HepG2 (cell line): ENCODE measurements around the gene APEX1. TPM values are rescaled to one million over a fixed set of nuclear protein-coding genes. Genes with fewer than 3 reads are reported as not detected.

Source experiments
- ATAC-seq: fragments of 200-7000 bp; cut with Tn5 transposase; 3 replicates; pipeline ENCODE4 v1.9.1; 2020; ENCODE audit warnings: mild to moderate bottlenecking, moderate library complexity
- BruUV-seq: library from RNA; stranded (reverse); fragments of 400-500 nt; replicated peaks from 2 replicates; lab custom pipeline; 2021; lab: Mats Ljungman, UMichigan
- CTCF ChIA-PET: fragments of 300-600 bp; formaldehyde crosslinking; extraction: SDS; loops from one replicate; lab custom pipeline; 2021; ENCODE audit warnings: low total read pairs, inconsistent platforms, low intra/inter-chr PET ratio; lab: Yijun Ruan, JAX
- POLR2A ChIA-PET: fragments of 350-600 bp; sonication (Branson Sonifier 250); formaldehyde crosslinking; loops from one replicate; lab custom pipeline; 2020; ENCODE audit warnings: antibody characterized with exemption, inconsistent platforms; lab: Yijun Ruan, JAX
- DNase-seq: peaks from one replicate; pipeline ENCODE4 v3.0.0-alpha.2; 2015; ENCODE audit warnings: low spot score
- FAIRE-seq: peaks from 3 replicates; lab custom pipeline; 2011; peaks lifted over from hg19 to GRCh38; lab: Jason Lieb, UNC
- H2AFZ ChIP-seq: one replicate; pipeline ENCODE4 v1.6.1; 2011; ENCODE audit warnings: low read length, inconsistent platforms
- H3K27ac ChIP-seq: fragments of 300-600 bp; 3 replicates; pipeline ENCODE4 v1.8.0; 2011; ENCODE audit warnings: mixed run types, mild to moderate bottlenecking, mixed read lengths, low read length, inconsistent platforms; ENCODE audit not compliant: insufficient read depth; ENCODE audit errors: extremely low read length
- H3K27me3 ChIP-seq, 2 experiments: fragments of 200-600 bp in 1 of 2; 2 replicates in 1 of 2; 3 replicates in 1 of 2; pipeline versions ENCODE4 v1.6.0 to v1.8.0; 2011; ENCODE audit warnings: low read length in 2 of 2, mild to moderate bottlenecking in 2 of 2, moderate library complexity in 2 of 2, inconsistent platforms in 1 of 2; ENCODE audit not compliant: insufficient read depth in 2 of 2, control insufficient read depth in 1 of 2
- H3K36me3 ChIP-seq, 2 experiments: fragments of 200-600 bp in 1 of 2; replicated peaks in 1 of 2; 2 replicates in 1 of 2; 3 replicates in 1 of 2; pipeline versions ENCODE4 v1.5.1 to v1.8.0; 2011; ENCODE audit warnings: low read length in 2 of 2, inconsistent platforms in 1 of 2; ENCODE audit not compliant: insufficient read depth in 2 of 2, control insufficient read depth in 1 of 2
- H3K4me1 ChIP-seq: 2 replicates; pipeline ENCODE4 v1.5.1; 2012; ENCODE audit warnings: low read length, inconsistent platforms; ENCODE audit not compliant: insufficient read depth
- H3K4me2 ChIP-seq: 2 replicates; pipeline ENCODE4 v1.6.0; 2011; ENCODE audit warnings: low read depth, low read length, inconsistent platforms
- H3K4me3 ChIP-seq, 3 experiments: fragments of 200-600 bp in 1 of 3; sonication (generic), shearing (Covaris generic) in 1 of 3; replicated peaks in 1 of 3; 2 replicates each; pipeline ENCODE4 v1.5.1; 2011 to 2016; ENCODE audit warnings: low read length in 3 of 3, inconsistent platforms in 2 of 3, low read depth in 2 of 3, mild to moderate bottlenecking in 2 of 3, control low read depth in 1 of 3, mixed read lengths in 1 of 3; ENCODE audit not compliant: insufficient read depth in 1 of 3
- H3K79me2 ChIP-seq: one replicate; pipeline ENCODE4 v1.6.1; 2011; ENCODE audit warnings: low read length, inconsistent platforms; ENCODE audit not compliant: insufficient read depth
- H3K9ac ChIP-seq: 2 replicates; pipeline ENCODE4 v1.6.0; 2011; ENCODE audit warnings: mild to moderate bottlenecking, low read depth, low read length, inconsistent platforms; ENCODE audit not compliant: insufficient read depth
- H3K9me3 ChIP-seq: 2 replicates; pipeline ENCODE4 v1.5.1; 2012; ENCODE audit warnings: mild to moderate bottlenecking, low read length
- H4K20me1 ChIP-seq: 2 replicates; pipeline ENCODE4 v1.6.0; 2011; ENCODE audit warnings: inconsistent platforms, mild to moderate bottlenecking, low read length, moderate library complexity; ENCODE audit not compliant: insufficient read depth
- DDIT3 ChIP-seq: sonication (generic); formaldehyde crosslinking; IDR thresholded peaks from 2 replicates; pipeline ENCODE4 v1.4.0; 2020; ENCODE audit warnings: mild to moderate bottlenecking, missing genetic modification reagents
- MTF1 ChIP-seq: sonication (generic); formaldehyde crosslinking; IDR thresholded peaks from 2 replicates; pipeline ENCODE4 v1.5.0; 2020; ENCODE audit warnings: missing genetic modification reagents
- NFRKB ChIP-seq: fragments of 450-650 bp; IDR thresholded peaks from 2 replicates; pipeline ENCODE4 v1.6.1; 2017
- PHF20 ChIP-seq: sonication (generic); formaldehyde crosslinking; IDR thresholded peaks from 2 replicates; pipeline ENCODE4 v1.5.0; 2020; ENCODE audit warnings: mild to moderate bottlenecking, missing genetic modification reagents
- PPARG ChIP-seq: conservative IDR thresholded peaks from 2 replicates; pipeline ENCODE4 v1.6.1; 2016; ENCODE audit warnings: missing biosample characterization, missing genetic modification reagents
- RCOR2 ChIP-seq: IDR thresholded peaks from 2 replicates; pipeline ENCODE4 v1.6.1; 2016; ENCODE audit warnings: missing biosample characterization, missing genetic modification reagents
- REXO4 ChIP-seq: sonication (generic); formaldehyde crosslinking; IDR thresholded peaks from 2 replicates; pipeline ENCODE4 v1.8.0; 2022; ENCODE audit warnings: missing genetic modification reagents, mild to moderate bottlenecking, borderline replicate concordance
- SKI ChIP-seq: fragments of 450-650 bp; IDR thresholded peaks from one replicate; pipeline ENCODE4 v1.6.1; 2018; ENCODE audit warnings: mild to moderate bottlenecking; ENCODE audit not compliant: partially characterized antibody
- ZBTB21 ChIP-seq: sonication (generic); formaldehyde crosslinking; IDR thresholded peaks from 2 replicates; pipeline ENCODE4 v1.4.0; 2020; ENCODE audit warnings: missing genetic modification reagents
- ZBTB7B ChIP-seq: sonication (generic); formaldehyde crosslinking; IDR thresholded peaks from 2 replicates; pipeline ENCODE4 v1.4.0; 2020; ENCODE audit warnings: missing genetic modification reagents
- ZNF224 ChIP-seq: sonication (generic); formaldehyde crosslinking; IDR thresholded peaks from 2 replicates; pipeline ENCODE4 v1.5.0; 2020; ENCODE audit warnings: mild to moderate bottlenecking, missing genetic modification reagents
- ZNF317 ChIP-seq: sonication (generic); formaldehyde crosslinking; IDR thresholded peaks from 2 replicates; pipeline ENCODE4 v1.5.0; 2020; ENCODE audit warnings: mild to moderate bottlenecking, missing genetic modification reagents
- ZNF609 ChIP-seq: sonication (generic); formaldehyde crosslinking; IDR thresholded peaks from 2 replicates; pipeline ENCODE4 v1.4.0; 2020; ENCODE audit warnings: mild to moderate bottlenecking, missing genetic modification reagents, borderline replicate concordance
- ZNF619 ChIP-seq: sonication (generic); formaldehyde crosslinking; IDR thresholded peaks from 2 replicates; pipeline ENCODE4 v1.4.0; 2020; ENCODE audit warnings: mild to moderate bottlenecking, missing genetic modification reagents
- ZNF75D ChIP-seq: sonication (generic); formaldehyde crosslinking; IDR thresholded peaks from 2 replicates; pipeline ENCODE4 v1.8.1; 2023; ENCODE audit warnings: missing genetic modification reagents, mild to moderate bottlenecking, borderline replicate concordance
- ZNF780A ChIP-seq: sonication (generic); formaldehyde crosslinking; IDR thresholded peaks from 2 replicates; pipeline ENCODE4 v1.8.0; 2022; ENCODE audit warnings: mild to moderate bottlenecking, missing genetic modification reagents, moderate library complexity
- WGBS: methylation state at CpG from one replicate; pipeline ENCODE4 v1.1.6; 2017; ENCODE audit warnings: low lambda C conversion rate; 5-methylcytosine and 5-hydroxymethylcytosine counted together
- in situ Hi-C: cut with HindIII; loops from 2 replicates; pipeline ENCODE4 v1.10.0; 2017; ENCODE audit warnings: low pct_unique_long_range_greater_than_20kb; ENCODE audit not compliant: extremely low pct_ligation_motif_present
- intact Hi-C: fragments of 100-400 bp; cut with micrococcal nuclease; formaldehyde crosslinking; loops from one replicate; pipeline ENCODE4 v1.10.0; 2022; ENCODE audit not compliant: unreplicated experiment
- polyA plus RNA-seq, 8 experiments: library from polyadenylated mRNA; depleted of rRNA in 3 of 8; stranded (reverse) in 7 of 8; unstranded in 1 of 8; fragments of >200 nt; fragmentation: Illumina TruSeq in 4 of 8; extraction: Trizol in 4 of 8; gene quantifications; 2 replicates each; pipeline versions ENCODE4 v1.2.1 to v1.2.3, GENCODE V29; 2011 to 2016; ENCODE audit warnings: low read depth in 4 of 8, missing spikeins in 1 of 8, mixed read lengths in 1 of 8; ENCODE audit not compliant: insufficient read depth in 1 of 8
- total RNA-seq, 5 experiments: library from RNA; depleted of rRNA; stranded (reverse); fragments of >200 nt; fragmentation: Illumina TruSeq; extraction: Trizol; gene quantifications; 2 replicates each; pipeline ENCODE4 v1.2.3, GENCODE V29; 2016; ENCODE audit warnings: low read depth in 1 of 5
- TF ChIP-seq, protein P1 (sequence below): sonication (generic); formaldehyde crosslinking; IDR thresholded peaks from 2 replicates; pipeline ENCODE4 v1.4.0; 2020; ENCODE audit warnings: low read depth, mild to moderate bottlenecking, missing genetic modification reagents
- TF ChIP-seq, protein P2 (sequence below): sonication (generic); formaldehyde crosslinking; conservative IDR thresholded peaks from 2 replicates; pipeline ENCODE4 v1.8.0; 2022; ENCODE audit warnings: missing genetic modification reagents

APEX1 gene
- total and polyA plus RNA-seq, 2 of the 13 experiments (the other 11 are each of a cell fraction or from before 2014, with no cell fraction given): 171 to 405 TPM

DNA sequence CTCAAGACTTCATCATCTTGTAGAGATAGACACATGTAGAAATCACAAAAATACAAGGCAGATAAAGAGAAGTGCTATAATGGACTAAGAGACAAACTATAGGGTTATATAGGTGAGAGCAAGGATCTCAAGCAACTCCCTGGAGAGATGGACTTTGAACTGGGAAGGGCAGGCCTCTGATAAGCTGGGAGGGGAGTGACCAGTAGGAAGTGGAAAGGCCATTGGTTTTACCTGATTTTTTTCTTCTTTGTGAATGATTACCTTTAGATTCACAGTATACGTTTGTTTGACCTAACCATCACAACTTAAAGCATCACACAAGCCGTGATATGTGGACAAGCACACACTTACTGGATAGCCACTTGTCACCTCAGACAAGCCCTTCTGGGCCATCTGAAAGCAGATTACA is 36.5 kb upstream of the APEX1 start:
- Histone ChIP-seq H3K27me3 (no peaks in the 10 kb centered on the region; a peak in 1 of 5 replicates), H3K79me2 (no peaks in the 10 kb centered on the region), H3K4me3 (peak overlapping the region in 2 of 3 experiments; percentile 2 to 29; a peak in 1 of 6 replicates), H3K36me3 (no peaks in the 10 kb centered on the region), H3K4me2 (peak overlapping the region; percentile 73), H3K4me1 (peaks cover 50% of the 10 kb centered on the region), H4K20me1 (no peaks in the 10 kb centered on the region), H3K9me3 (no peaks in the 10 kb centered on the region), H3K9ac (no peak overlapping the region), H2AFZ (no peak overlapping the region), H3K27ac (peak overlapping the region; percentile 0)
- intact Hi-C loops (loop anchor here (5.0 kb wide), 2 partner anchors 114 to 269 kb away; partner anchors contain the start of gene ANG), in situ Hi-C loops (loop anchor here (5.0 kb wide), 1 partner anchor 39 kb away; the partner anchor contains the start of gene APEX1)
- no TSS peak for BruUV-seq
- FAIRE-seq (peak; percentile 34), ATAC-seq (peak; percentile 79), DNase-seq (peak; percentile 86)
- POLR2A ChIA-PET: interaction anchor here (0.9 to 3.5 kb wide), 14 partner anchors 10 to 262 kb away, joined by 3 to 59 read pairs (median 5); partner anchors contain the start of genes APEX1, OSGEP, PARP2 and PIP4P1
- CTCF ChIA-PET: no interaction called here
- WGBS: 0% methylated on average over 2 of the region's 2 CpGs
- TF ChIP-seq, protein P1, sequence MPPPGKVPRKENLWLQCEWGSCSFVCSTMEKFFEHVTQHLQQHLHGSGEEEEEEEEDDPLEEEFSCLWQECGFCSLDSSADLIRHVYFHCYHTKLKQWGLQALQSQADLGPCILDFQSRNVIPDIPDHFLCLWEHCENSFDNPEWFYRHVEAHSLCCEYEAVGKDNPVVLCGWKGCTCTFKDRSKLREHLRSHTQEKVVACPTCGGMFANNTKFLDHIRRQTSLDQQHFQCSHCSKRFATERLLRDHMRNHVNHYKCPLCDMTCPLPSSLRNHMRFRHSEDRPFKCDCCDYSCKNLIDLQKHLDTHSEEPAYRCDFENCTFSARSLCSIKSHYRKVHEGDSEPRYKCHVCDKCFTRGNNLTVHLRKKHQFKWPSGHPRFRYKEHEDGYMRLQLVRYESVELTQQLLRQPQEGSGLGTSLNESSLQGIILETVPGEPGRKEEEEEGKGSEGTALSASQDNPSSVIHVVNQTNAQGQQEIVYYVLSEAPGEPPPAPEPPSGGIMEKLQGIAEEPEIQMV (CRISPR knock-in tag): no peak
- TF ChIP-seq PHF20 (CRISPR knock-in tag): no peak
- no peak for TF ChIP-seq ZNF317
- TF ChIP-seq DDIT3 (CRISPR knock-in tag): no peak
- TF ChIP-seq ZNF224 (CRISPR knock-in tag): no peak
- TF ChIP-seq MTF1 (CRISPR knock-in tag): no peak
- TF ChIP-seq SKI: no peak
- no peak for TF ChIP-seq ZNF780A (CRISPR knock-in tag)
- no peak for TF ChIP-seq ZNF609 (CRISPR knock-in tag)
- TF ChIP-seq ZBTB7B: no peak
- TF ChIP-seq, protein P2, sequence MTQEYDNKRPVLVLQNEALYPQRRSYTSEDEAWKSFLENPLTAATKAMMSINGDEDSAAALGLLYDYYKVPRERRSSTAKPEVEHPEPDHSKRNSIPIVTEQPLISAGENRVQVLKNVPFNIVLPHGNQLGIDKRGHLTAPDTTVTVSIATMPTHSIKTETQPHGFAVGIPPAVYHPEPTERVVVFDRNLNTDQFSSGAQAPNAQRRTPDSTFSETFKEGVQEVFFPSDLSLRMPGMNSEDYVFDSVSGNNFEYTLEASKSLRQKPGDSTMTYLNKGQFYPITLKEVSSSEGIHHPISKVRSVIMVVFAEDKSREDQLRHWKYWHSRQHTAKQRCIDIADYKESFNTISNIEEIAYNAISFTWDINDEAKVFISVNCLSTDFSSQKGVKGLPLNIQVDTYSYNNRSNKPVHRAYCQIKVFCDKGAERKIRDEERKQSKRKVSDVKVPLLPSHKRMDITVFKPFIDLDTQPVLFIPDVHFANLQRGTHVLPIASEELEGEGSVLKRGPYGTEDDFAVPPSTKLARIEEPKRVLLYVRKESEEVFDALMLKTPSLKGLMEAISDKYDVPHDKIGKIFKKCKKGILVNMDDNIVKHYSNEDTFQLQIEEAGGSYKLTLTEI (CRISPR knock-in tag): no peak
- TF ChIP-seq NFRKB: no peak
- no peak for TF ChIP-seq ZBTB21 (CRISPR knock-in tag)
- no peak for TF ChIP-seq RCOR2 (CRISPR knock-in tag)
- TF ChIP-seq REXO4 (CRISPR knock-in tag): no peak
- TF ChIP-seq ZNF619: no peak
- TF ChIP-seq ZNF75D: no peak
- TF ChIP-seq PPARG: 0 out of 2 replicates have a peak, but pooled peaks have one; percentile 41
